GM19193 (cell line): Measurements from ENCODE around the gene IL34.

Experiments used
- POLR2A ChIP-seq: IDR thresholded peaks from 4 replicates; pipeline ENCODE4 v1.6.1; 2011; ENCODE audit not compliant: insufficient read depth, insufficient read length; ENCODE audit errors: extremely low read depth

Gene IL34

GRCh38 chr16:70678121-70678897 lies 31.9 kb downstream of the IL34 start:
- TF ChIP-seq POLR2A = no peak

- no peak for TF ChIP-seq POLR2A
Observed at GRCh38 chr16:70678898-70679670, 32.7 kb downstream of the IL34 start.

- TF ChIP-seq POLR2A = no peak
Observed at GRCh38 chr16:70679671-70680494, 33.5 kb downstream of the IL34 start.

- no peak for TF ChIP-seq POLR2A
Observed at GRCh38 chr16:70680495-70681381, 34.4 kb downstream of the IL34 start.

- TF ChIP-seq POLR2A = no peak
Observed at GRCh38 chr16:70681382-70682238, 35.3 kb downstream of the IL34 start.

- no peak for TF ChIP-seq POLR2A
Observed at GRCh38 chr16:70682239-70683145, 36.1 kb downstream of the IL34 start.

GRCh38 chr16:70683146-70683944 lies 37.0 kb downstream of the IL34 start:
- no peak for TF ChIP-seq POLR2A

- TF ChIP-seq POLR2A = no peak
Observed at GRCh38 chr16:70684146-70685060, 38.0 kb downstream of the IL34 start.

- TF ChIP-seq POLR2A = no peak
Observed at GRCh38 chr16:70685061-70685937, 38.9 kb downstream of the IL34 start.

- no peak for TF ChIP-seq POLR2A
Observed at GRCh38 chr16:70685938-70686375, 39.6 kb downstream of the IL34 start, which contains the start of gene MTSS2. MTSS2 (minus strand) TSS chr16:70686053; CDS start chr16:70685791, 262 bp downstream.
